Measurements from ENCODE around the gene TUT1. TPM values are rescaled to one million over a fixed set of nuclear protein-coding genes. Genes with fewer than 3 reads are reported as not detected.
A peak's percentile ranks its signal among the peaks of the same experiment; 100 is the strongest.

The TUT1 gene
- total RNA-seq, 1 experiment from 2014 or later = 20.7 TPM

- no peaks in the 10 kb centered on the region for H3K9me3 Mint-ChIP-seq
- Histone ChIP-seq H3K23me2 (ENCODE audit: insufficient read length, low read depth, low read length, poor library complexity, severe bottlenecking) (peaks cover 13% of the 10 kb centered on the region), H3K14ac (ENCODE audit: insufficient read depth, low read length) (no peak overlapping the region), H4K91ac (ENCODE audit: insufficient read length, low read depth, low read length) (no peak overlapping the region), H2BK15ac (ENCODE audit: low read depth, low read length) (no peak overlapping the region), H3K27me3 (ENCODE audit: insufficient read depth, low read length) (no peaks in the 10 kb centered on the region), H3K18ac (ENCODE audit: insufficient read length, low read depth, low read length) (no peak overlapping the region), H3T11ph (ENCODE audit: low read length) (no peak overlapping the region), H3K9ac (ENCODE audit: extremely low read depth, insufficient read length, low read length) (no peak overlapping the region), H4K5ac (ENCODE audit: insufficient read length, low read depth, low read length) (no peak overlapping the region), H3K79me1 (ENCODE audit: insufficient read depth, low read depth, low read length, poor library complexity, severe bottlenecking) (no peaks in the 10 kb centered on the region), H3K4ac (ENCODE audit: low read depth, low read length) (no peak overlapping the region), H3K56ac (ENCODE audit: insufficient read length, low read depth, low read length) (no peak overlapping the region), H2AK5ac (ENCODE audit: insufficient read length, low read length) (no peak overlapping the region), H2AFZ (ENCODE audit: low read length) (no peak overlapping the region), H3K4me2 (ENCODE audit: insufficient read depth, insufficient read length, low read length) (no peak overlapping the region), H3K23ac (ENCODE audit: insufficient read length, low read depth, low read length) (no peak overlapping the region), H3K4me1 (ENCODE audit: insufficient read depth, low read length) (no peaks in the 10 kb centered on the region), H4K20me1 (ENCODE audit: control insufficient read depth, insufficient read depth, insufficient read length) (peaks cover 1% of the 10 kb centered on the region), H2BK5ac (ENCODE audit: insufficient read length, low read length) (no peak overlapping the region), H2BK12ac (ENCODE audit: insufficient read length, low read depth, low read length) (no peak overlapping the region), H4K8ac (replicated peaks; ENCODE audit: insufficient read length, low read depth, low read length) (no peak overlapping the region), H3K79me2 (ENCODE audit: insufficient read depth, low read length) (no peaks in the 10 kb centered on the region), H3K27ac (ENCODE audit: insufficient read length, low read depth, low read length) (no peak overlapping the region), H3K9me3 (ENCODE audit: control insufficient read depth, low read depth, low read length) (no peaks in the 10 kb centered on the region), H2BK120ac (ENCODE audit: low read depth, low read length, poor library complexity, severe bottlenecking) (no peak overlapping the region), H2BK20ac (ENCODE audit: low read depth, low read length, poor library complexity, severe bottlenecking) (no peak overlapping the region)
- H3K4me3 Mint-ChIP-seq = peak overlapping the region; percentile 14 to 63; a peak in 3 of 5 replicates
- no CpG with 5 or more reads among the region's 6 CpGs for WGBS (ENCODE audit: extremely low coverage, insufficient read length, low lambda C conversion rate)
- peak overlapping the region in 1 of 3 experiments; percentile 65; a peak in 1 of 7 replicates for H3K27ac Mint-ChIP-seq
- no peak for TF ChIP-seq CTCF (conservative IDR thresholded peaks at IDR 0.05)
- peaks cover 4% of the 10 kb centered on the region for H3K27me3 Mint-ChIP-seq (ENCODE audit: low read depth)
- no peak for DNase-seq
- H3K36me3 Mint-ChIP-seq (ENCODE audit: insufficient read depth in 1 of 3, low read depth in 3 of 3) = peaks cover 0 to 14% (median 0%) of the 10 kb centered on the region in 3 experiments; a peak in 4 of 7 replicates
- peaks cover 27 to 51% of the 10 kb centered on the region in 2 experiments for H3K4me1 Mint-ChIP-seq
These were observed 19.1 kb upstream of the TUT1 start for GRCh38 chr11:62610403-62610802.

Data from H9 (cell line).